SIG-M5 (cell line): ENCODE results near the gene OR5AL1.
"Not testable (repeated sequence)": the region's sequence is repeated elsewhere in the genome, so short reads cannot be mapped to it uniquely, and the experiment has no call there.

Source experiments
- DNase-seq: peaks from one replicate; lab custom pipeline; 2025; lab: John Stamatoyannopoulos, UW

Gene OR5AL1

DNA sequence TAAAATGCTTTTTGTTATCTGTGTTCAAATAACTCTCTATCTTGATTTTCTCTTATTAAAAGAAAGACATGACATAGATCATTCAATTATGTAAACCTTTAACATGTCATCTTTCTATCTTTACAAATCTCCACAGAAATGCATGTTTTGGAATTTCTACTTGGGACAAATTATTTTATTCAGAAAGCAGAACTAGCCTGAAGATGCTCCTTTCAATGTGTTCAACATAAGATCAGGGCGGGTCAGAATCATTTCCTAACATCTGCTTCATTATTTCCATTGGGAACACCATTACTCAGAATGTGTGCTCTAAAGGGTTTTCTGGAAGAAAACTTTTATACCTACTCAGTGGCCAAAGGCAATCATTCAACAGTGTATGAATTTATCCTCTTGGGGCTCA, at the start of gene OR5AL1:
Gene OR5AL1, plus strand, starts transcription at position 301 of the 400 bp plus-strand sequence.
- DNase-seq = no peak

DNA sequence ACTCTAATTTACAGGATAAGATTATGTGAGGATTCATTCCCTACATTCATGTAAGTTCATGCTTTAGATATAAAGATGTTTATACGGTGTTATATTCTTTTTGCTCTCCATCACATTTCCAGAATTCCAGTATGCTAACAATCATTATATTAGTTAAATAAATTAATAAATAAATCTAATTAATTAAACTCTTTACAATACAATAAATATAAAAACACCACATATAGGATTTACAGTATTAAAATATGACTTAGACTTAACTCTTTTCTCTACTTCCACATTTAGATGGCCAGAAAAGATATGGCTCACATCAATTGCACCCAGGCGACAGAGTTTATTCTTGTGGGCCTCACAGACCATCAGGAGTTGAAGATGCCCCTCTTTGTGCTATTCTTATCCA, 37.2 kb upstream of the OR5AL1 start, which contains the start of gene OR8U1:
Gene OR8U1, plus strand, starts transcription at position 301 of the 400 bp plus-strand sequence. Its CDS starts 0 bp downstream, at position 301.
- DNase-seq = no peak

DNA sequence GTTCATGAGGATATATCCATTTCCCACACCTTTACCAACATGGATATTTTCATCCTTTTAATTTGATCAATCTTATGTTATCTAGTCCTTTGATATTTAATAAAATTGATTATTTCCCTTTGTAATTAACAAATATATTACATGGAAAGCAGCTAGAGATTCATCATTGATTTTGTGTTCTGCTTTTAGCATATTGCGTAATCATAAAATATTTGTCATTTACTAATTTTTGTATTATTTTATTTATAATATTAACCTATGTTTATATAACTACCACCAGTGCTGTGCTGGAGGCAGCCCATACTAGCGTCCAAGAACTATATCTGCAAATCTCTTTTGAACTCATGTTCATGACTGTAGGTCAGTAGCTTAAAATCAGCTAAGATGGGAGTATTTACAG, 32.4 kb upstream of the OR5AL1 start:
- DNase-seq = no peak

DNA sequence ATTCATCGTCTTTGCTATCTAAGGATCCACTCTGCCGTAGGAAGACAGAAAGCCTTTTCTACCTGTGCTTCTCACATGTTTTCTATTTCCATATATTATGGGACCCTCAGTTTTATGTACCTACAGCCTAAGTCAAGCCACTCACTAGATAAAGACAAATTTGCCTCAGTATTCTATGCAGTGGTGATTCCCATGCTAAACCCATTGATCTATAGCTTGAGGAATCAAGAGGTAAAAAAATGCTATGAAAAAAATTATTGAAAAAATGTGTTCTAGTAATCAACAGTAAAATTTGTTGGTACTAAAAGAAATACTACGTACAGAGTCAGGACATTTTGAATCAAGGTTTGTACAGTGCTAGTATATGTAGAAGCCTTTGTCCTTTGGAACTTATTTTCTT, 18.1 kb upstream of the OR5AL1 start:
- DNase-seq = no peak

DNA sequence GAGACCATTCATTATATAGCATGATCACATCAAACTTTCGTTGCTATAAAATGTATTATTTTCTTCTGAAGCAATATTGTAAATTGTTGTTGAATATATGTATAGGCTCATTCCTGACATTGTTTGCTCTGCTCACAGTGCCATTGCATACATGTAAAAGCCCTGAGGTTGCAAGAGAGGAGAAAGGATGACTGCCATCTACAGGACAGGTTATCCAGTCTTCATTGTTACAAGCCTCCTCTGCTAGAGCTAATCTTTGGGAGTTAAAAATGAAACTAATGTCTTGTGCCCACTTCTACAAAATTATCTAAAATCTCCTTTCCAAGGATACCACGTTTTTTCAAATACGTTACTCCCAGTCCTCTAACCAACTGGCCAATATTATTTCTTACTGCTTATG, 16.4 kb upstream of the OR5AL1 start:
- DNase-seq = no peak

DNA sequence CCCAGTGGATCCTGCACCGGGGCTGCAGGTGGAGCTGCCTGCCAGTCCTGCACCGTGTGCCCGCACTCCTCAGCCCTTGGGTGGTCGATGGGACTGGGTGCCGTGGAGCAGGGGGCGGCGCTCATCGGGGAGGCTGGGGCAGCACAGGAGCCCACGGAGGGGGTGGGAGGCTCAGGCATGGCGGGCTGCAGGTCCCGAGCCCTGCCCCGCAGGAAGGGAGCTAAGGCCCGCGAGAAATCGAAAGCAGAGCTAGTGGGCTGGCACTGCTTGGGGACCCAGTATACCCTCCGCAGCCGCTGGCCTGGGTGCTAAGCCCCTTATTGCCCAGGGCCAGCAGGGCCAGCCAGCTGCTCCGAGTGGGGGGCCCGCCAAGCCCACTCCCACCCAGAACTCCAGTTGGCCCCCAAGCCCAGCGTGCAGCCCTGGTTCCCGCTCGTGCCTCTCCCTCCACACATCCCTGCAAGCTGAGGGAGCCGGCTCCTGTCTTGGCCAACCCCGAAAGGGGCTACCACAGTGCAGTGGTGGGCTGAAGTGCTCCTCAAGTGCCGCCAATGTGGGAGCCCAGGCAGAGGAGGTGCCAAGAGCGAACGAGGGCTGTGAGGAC, 10.5 kb upstream of the OR5AL1 start:
- DNase-seq = not testable (repeated sequence)

DNA sequence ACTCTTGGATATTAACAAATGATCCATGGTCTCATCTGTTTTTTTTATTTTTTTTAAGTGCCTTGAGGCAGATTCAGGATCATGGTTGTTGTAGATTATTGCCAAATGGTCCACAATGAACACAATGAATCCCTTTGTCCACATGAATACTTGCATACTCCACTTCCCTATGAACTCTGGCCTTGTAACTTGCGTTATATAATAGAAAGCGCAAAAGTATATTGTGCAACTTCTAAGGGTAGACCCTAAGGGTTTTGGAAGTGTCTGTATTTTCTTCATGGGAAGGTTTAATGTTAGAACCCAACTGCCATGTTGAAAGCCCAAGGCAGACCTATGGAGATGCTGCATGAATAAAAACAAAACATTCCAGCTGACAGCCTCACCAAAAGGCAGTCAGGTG, 8.1 kb upstream of the OR5AL1 start:
- DNase-seq = no peak

DNA sequence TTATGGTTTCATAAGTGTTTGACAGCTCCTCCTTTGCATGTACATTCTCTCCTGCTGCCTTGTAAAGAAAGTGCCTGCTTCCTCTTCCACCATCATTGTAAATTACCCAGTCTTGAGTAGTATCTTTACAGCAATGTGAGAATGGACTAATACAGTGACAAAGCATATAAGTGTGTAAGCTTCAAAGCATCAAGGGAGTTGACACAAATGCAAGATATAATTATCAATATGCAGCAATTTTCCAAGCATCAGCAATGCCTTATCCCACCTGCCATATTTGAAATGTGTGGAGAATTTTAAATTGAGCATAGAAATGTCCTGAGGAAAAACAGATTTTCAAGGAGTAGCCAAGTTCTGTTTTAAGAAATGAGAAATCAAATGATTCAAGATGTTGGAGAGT, 1.7 kb upstream of the OR5AL1 start:
- no peak for DNase-seq

DNA sequence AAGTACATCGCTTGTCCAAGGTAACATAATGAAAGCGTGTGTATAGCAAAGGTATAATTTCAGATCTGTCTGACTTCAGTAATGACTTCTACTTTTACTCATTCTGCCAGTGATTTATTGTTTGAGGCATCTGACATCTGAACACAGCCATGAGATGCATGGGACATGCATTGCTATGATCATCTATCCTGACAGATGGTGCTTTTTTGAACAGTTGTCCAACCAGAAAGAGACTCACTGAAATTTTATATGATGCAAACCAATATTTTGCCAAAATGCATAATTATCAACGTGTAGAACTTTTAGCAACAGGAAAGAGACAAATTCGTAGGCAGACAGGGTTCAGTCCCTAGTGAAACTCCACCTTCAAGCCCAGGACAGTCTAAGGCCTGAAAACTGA, 41.0 kb downstream of the OR5AL1 start:
- DNase-seq = no peak

DNA sequence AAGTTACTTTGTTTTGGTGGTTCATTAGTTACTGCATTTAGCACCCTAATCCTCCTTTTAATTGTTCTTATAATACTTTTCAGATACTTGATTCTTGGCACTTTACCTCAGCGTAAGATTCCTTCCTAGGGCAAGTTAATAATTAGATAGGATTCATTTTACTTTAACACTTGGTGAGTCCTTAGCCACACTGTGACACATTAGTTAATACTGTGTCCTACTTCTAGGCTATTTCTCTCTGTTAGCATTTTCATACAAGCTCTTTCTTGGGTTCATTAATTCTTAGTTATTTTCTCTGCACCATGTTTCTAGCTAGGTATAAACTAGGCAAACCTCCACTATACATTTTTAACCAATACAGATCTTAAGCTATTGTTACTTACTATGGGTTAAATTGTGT, 44.6 kb downstream of the OR5AL1 start:
- no peak for DNase-seq
